HG03095 (cell line): ENCODE data around the gene CHRM2.

Experiments used
- ATAC-seq: cut with Tn5 transposase; IDR thresholded peaks from one replicate; pipeline ENCODE4 v1.9.1; 2021; ENCODE audit warnings: moderate library complexity; ENCODE audit not compliant: unreplicated experiment

The CHRM2 gene

DNA sequence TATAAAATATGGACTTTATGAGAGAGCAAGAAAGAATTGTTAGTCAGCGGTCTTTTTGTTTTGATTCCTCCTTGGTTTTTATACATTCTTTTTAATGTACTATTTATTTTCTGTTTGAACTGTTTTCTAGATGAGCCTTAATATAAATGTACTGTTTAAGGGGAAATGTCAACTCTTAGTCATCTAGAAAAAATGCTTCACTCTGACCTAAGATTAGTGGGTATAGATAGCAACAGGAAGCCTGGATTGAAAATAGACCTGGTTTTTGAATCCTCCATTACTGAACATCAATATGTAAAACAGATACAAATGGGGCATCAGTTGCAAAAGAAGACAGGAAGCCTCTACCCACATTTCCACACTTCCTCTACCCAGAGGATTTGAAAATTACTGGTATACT, 87.8 kb downstream of the CHRM2 start:
- ATAC-seq: no peak

DNA sequence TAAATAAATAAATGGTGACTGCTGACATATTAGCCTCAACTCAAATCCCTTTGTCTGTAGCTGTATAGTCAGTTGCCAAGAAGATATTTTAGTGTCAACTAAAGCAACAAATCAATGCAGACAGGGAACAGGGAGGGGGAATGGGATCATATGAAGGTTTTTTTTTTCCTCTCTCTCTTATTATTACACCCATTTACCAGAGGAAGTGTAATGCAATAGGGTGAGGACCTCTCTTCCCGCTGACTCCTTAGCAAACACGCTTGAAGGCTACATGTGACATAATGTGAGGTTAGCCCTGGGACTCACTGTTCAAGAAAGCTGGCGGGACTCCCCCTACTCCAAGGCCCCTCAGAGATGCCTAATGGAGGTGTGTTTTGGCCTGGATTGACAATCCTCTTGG, 88.2 kb downstream of the CHRM2 start:
- no peak for ATAC-seq

DNA sequence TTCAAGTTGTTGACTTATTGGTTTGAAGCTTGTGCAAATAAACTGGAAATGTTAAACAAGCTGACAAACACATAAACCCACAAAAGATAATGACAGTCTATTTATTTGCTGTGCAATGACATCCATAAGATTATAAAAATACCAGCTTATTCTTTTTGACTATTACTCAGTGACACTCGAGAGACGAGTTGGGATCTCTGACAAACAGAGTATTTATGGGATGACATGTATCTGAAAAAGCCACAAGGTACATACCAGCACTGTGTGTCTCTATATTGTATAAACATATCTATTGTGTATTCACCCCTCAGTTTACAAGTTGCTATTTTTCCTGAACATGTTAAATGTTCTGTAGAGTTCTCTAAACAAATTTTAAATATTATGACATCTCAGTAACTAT, 88.9 kb downstream of the CHRM2 start:
- no peak for ATAC-seq

DNA sequence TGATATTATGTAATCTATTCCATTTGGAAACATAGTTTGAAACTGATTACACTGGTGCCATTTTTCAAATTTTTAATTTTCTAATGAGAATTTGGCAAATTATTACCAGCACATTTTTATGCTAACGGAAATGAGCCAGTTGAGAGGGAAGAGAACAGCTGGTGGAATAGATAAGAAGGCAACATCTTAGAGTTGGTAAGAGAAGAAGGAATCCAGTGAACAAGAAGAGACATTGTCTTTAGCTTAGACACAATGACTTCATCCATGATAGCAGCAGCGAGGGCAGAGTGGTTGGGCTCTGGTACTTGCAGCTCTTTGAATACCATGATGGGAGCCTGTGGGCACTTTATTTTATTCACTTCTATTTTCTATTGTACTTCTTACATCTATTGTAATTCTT, 89.6 kb downstream of the CHRM2 start:
- ATAC-seq: no peak

DNA sequence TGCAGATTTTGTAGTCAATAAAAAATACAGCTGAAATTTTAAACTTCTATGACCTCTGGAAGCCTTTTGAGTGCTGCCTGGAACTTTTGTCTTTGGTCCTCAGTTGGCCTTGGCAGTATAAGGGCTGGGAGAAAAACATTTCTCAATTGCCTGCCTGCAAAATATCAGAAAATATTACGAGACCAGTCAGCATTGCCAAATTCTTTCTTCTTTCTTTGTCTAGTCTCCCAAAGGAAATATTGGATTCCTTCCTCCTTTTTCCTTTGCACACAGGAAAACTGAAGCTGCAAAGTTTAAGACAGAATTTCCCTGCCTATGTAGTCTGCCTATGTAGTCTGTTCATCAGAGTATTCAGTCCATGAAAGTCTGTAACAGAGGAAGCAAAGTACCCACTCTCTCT, 95.9 kb downstream of the CHRM2 start:
- ATAC-seq: no peak

DNA sequence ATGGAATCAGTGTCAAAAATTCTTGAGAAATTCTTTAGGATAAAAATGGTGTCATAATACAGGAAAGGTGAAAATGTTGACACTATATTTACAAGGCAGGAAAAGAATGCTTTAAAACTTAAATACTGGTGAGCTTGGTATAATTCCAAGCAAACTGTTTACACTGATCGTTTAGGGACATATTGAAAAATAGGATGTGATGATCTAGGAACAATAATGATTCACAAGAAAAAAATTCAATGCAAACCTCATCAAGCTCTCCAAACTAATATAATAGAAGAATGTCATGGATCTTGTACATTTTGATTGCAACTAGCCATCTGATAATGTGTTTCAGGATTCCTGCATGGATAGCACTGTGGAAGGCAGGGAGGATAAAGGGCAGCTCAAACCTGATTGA, 98.4 kb downstream of the CHRM2 start:
- ATAC-seq: no peak

DNA sequence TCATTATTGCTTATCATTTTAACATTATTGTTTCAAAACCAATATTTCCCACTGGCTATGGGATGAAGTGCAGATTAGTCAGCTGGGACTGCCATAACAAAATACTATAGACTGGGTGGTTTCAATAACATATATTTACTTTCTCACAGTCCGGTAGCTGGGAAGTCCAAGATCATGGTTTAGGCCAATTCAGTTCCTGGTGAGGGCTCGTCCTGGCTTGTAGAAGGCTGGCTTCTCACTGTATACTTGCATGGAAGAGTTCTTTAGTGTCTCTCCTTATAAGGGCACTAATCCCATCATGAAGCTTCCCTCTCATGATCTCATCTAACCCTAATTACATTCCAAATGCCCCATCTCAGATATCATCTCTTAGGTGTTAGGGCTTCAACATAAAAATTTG, 101.3 kb downstream of the CHRM2 start:
- no peak for ATAC-seq

DNA sequence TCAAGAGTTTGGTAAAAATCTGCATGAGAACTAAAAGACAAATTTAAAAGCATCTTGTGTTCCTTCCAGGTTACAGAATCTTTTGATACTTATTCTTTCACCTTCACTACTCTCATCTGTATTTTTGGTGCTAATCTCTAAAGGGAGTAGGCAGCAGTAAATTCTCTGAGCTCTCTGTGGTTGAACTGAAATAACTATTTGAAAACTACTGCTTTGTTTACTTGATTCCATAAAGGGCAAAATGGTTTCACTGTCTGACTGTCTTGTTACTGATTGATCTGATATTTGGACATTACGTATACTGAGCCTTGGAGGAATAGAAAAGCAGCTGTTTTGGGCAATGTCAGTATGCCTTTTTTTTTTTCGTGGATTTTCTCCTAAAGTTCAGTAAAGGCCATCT, 103.3 kb downstream of the CHRM2 start:
- ATAC-seq: no peak

DNA sequence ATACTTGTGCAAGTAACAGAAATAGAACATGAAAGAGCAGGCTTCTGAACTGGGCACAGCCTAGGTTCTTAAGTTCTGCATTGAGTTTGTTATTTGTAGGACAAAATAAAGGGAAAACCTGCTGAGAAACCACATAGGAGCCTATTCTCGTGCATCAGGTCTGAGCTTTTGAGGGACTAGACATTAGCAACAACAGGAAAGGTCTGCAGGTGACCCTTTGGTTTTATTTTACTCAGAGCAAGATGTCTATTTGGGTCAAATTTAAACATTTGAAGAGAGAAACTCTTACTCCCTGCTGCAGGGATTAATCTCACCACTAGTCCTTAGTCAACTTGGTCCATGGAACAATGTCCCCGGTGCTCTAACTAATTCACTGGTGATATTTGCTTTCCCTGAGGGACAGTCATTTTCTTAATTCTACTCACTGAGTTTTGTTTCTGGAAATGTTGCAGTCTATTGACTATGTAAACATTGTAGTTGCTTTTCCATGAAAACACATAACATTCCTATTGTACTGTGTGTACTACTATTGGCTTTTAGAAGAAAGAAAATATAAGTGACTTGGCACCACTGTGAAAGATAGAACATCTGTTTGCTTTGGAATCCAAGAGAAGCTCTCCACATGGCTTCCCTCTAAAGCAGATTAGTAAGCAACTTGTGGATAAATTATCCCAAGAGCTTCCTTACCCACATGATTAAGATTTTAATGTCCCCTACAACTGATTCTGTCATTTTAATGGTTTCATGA, 108.2 kb downstream of the CHRM2 start:
- ATAC-seq: no peak

DNA sequence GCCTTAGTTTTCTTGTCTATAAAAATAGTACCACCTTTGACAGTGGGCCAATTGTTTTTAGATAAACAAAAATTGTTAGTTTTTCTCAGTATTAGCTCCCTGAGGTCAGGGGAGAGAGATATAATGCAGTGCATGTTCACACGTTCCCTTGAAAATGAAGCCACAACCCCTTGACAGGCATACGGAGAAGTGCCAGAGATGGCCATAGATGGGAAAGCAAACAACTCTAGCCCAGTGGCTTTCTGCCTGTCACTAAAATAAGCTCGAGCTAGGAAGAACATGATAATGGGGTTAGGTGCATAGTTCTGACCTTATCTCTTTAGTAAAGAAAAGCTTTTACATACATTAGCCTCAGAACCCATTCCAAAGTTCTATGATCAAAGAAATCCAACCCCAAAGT, 124.9 kb downstream of the CHRM2 start:
- no peak for ATAC-seq

DNA sequence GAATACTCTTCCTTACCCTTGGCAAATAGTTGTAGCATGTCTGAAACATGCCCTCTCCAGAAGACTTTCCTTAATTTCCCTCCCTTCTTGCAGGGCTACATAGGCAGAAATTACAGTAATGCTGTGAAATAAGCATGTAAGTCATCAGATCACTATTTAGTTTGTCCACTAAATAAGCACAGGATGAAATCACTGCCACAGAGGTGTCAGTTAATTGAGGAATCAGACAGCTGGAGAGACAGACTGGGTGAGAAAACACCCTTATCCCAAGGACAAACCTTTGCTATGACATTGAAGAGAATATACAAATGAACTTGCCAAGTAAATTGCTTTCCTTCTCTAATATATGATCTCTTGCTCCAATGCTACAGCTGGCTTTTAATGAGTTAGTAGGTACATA, 129.3 kb downstream of the CHRM2 start:
- ATAC-seq: no peak

DNA sequence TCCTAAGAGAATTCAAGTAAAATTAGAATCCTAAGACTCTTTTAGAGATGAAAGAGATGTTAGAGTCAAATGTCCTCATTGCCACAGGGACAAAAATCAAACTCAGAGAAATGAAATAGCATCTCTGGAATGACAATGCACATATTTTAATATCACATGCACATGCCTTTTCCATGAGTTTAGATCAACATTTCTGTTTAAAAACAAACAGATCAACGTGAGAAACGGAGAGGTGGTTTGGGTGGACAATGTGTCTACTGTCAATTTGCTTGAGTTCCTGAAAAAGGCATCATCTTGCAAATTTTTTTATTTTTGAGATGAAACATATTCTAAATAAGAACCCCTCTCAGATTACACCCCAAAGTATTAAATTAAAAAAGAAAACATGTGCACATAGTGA, 130.0 kb downstream of the CHRM2 start:
- no peak for ATAC-seq

DNA sequence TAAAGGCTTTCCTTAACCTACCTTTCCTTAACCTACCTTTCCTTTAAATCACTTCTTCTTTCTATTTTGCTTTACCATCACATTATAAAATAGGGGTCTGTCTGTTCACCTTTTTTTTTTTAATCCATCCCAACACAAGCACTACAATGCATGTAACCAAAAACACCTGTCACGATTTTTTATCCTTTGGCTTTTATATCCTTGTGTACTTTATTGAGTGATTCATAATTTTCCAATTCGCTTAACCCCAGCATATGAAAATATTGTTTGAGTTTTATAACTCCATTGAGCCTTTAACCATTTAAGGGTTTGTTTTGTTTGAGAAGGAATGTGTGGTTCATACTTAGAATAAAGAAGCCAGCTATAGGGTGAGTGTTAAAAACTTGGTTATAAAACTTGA, 132.2 kb downstream of the CHRM2 start:
- no peak for ATAC-seq

DNA sequence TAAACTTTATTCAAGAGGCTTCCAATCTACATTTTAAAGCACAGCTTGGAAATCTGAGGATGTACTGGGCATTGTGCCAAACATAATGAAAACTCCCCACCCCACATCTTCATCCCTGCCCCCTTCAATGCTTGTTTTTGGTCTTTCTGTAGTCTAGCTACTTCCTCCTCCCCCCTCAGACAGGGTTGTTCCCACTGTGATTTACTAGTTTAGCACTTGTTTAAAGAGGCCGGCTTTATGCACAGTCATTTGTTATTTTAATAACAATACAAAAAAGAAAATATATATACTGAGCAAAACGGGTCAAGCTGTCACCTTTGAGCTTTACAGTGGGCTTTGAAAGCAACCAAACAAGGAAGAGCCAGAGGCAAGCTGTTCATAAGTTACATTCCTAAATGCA, 132.6 kb downstream of the CHRM2 start:
- ATAC-seq: no peak

DNA sequence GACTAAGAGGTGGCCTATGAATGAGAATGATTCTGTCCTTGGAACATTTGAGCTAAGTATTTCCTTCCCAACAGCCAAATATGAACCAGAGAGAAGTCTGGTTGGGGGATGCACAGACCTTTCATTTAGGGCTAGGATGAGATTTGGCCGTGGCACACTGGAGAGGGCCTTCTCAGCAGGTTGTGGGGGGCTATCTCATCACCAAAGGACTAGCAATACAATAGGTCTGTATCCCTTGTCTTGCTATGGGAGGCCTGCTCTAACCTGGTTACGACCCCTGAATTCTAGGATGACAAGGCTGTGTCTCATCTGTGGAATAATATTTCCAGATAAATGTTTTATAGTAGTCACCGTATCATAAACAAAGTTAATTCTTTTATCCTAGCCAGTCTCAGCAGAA, 133.0 kb downstream of the CHRM2 start:
- no peak for ATAC-seq

DNA sequence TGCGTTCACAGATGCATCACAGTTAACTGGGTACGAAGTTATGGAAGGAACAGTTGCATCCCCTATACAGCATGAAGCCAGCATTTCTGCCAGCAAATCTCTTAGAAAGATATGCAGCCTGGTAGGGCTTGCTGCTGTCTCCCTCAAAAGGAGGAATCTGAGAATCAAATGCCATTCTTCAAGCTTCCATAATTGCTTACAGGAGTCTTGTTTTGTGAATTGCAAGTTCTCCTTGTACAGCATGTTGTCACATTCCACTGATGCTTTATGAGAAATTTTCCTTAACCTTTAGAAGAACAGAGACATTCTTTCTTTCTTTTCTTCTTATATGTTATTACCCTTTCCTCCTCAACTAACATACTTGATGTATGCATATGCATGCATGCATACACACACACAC, 134.6 kb downstream of the CHRM2 start:
- ATAC-seq: no peak

DNA sequence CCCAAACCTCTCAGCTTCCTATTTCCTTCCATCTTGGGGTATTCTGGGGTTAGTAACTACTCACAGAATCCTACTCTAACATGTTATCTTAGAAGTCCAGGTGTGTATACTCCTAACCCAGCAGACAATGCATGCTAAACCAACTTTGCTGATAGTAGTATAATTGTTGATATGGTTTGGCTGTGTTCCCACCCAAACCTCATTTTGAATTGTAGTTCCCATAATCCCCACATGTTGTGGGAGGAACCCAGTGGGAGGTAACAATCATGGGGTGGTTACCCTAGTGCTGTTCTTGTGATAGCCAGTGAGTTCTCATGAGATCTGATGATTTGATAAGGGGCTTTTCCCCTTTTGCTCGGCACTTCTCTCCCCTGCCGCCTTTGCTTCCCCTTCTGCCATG, 135.1 kb downstream of the CHRM2 start:
- no peak for ATAC-seq

DNA sequence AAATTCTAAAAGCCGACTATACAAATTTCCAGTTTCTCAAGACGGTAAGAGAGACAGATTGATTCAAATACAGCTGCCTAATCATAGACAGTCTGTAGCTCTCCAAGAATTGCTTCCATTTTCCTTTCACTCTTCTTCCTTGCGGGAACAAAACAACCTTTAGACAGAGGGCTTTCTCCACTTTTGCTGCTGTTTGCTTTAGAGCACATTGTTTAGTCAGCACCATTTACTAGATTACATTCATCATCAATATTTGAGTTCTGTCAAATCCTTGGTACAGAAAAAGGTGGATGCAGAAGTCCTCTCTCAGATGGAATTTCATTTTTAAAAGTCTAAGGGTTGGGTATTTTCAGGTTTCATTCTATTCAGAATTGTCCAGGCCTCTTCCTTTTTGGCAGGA, 137.4 kb downstream of the CHRM2 start:
- ATAC-seq: no peak

DNA sequence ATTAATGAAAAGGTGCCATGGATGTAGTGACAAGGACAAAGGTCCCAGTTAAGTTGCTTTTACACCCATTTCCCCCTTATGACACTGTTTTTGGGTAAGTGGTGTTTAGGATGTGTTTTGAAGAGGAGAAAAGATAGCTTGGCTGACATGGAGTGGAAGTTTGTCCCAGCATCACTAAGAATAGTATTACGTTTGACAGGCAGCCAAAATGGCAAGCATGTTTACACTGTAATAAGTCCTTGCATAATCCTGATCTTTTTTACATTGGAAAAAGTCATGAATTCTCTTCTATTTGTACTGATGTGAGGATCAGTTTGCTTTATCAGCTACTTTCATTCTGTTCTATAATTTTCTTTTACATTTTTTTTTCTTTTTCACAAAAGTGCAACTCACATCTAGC, 137.8 kb downstream of the CHRM2 start:
- no peak for ATAC-seq

DNA sequence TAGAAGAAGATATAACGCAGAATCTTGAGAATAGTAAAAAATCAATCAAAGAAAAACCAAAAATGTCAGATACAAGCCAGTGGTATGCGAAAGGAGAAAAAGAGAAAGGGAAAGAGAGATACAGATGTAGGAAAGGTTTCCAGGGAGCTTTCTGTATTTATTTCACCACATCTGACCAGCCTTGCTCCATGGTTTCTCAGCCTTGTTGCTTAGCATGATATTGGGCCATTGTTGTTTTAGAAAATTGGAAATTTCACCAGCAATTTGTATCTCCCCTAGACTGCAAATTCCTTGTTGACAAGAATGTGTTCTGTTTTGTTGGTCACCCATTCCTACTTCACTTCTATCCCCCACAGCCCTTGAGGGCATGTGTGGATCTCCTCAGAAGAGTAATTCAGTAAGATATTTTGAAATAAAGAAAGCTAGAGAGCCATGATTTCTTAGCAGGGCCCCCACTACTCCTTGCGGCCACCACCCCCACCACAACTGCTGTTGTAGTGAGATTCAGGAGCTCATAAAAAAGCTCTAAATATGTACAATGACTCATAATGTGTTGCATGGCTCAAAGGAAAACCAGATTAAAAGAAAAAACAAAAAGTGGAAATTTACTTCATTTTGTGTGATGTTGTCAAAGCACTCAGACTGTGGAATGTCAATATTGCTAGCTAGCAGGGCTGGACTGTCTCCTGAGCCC, 138.7 kb downstream of the CHRM2 start:
- no peak for ATAC-seq

DNA sequence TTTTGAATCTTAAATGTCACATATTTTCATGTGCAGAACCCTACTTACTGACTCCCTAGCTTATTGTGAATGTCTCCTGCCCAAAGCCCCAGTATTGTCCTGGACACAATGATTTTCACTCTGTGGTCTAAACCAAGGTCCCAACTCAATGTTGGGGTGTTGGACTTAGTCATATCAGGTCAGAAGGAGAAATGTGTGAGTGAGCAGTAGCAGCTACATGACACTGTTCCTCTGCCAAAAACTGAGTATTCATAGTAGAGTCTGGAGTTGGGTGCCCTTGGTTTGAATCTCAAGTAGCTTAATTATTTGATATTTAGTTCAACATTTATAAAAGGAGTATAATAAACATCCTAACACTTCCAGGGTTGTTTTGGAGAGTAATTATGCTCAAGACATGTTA, 141.0 kb downstream of the CHRM2 start:
- no peak for ATAC-seq

DNA sequence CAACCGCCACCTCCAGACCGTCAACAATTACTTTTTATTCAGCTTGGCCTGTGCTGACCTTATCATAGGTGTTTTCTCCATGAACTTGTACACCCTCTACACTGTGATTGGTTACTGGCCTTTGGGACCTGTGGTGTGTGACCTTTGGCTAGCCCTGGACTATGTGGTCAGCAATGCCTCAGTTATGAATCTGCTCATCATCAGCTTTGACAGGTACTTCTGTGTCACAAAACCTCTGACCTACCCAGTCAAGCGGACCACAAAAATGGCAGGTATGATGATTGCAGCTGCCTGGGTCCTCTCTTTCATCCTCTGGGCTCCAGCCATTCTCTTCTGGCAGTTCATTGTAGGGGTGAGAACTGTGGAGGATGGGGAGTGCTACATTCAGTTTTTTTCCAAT, 146.6 kb downstream of the CHRM2 start:
- ATAC-seq: no peak

DNA sequence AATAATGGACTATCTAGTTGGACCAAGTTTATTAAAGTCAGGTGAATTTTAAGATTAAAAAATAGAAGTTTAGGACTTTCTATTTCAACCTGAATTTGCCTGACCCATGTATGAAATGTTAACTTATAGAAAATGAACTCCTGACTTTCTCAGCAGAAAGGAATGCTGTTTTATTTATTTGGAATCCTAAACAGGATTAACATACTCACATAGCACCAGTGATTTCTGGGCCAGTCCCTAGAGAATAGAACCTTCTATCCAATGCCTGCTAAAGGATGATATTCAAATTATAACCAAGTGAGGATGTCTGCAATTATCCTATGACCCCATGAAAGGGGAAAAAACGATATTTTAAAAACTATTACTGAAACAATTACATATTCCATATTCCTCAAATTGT, 148.8 kb downstream of the CHRM2 start:
- no peak for ATAC-seq
